MM.1S (cell line): ENCODE data around the gene PRKG1.

ENCODE experiments used
- DNase-seq: peaks from one replicate; pipeline ENCODE4 v3.0.0-alpha.2; 2015
- H2AFZ ChIP-seq: fragments of 300-600 bp; sonication (generic); 2 replicates; pipeline ENCODE4 v1.6.0; 2016; ENCODE audit warnings: antibody characterized with exemption, low read length
- H3F3A ChIP-seq: fragments of 300-600 bp; sonication (generic); 2 replicates; pipeline ENCODE4 v1.6.1; 2016; ENCODE audit warnings: mild to moderate bottlenecking, antibody characterized with exemption, low read length, moderate library complexity, mixed read lengths; ENCODE audit not compliant: insufficient read depth
- H3K27ac ChIP-seq: fragments of 300-600 bp; sonication (generic); 2 replicates; pipeline ENCODE4 v1.5.1; 2016; ENCODE audit warnings: mild to moderate bottlenecking, low read length
- H3K27me3 ChIP-seq: fragments of 300-600 bp; sonication (generic); replicated peaks from 2 replicates; pipeline ENCODE4 v1.6.0; 2016; ENCODE audit warnings: low read length; ENCODE audit not compliant: insufficient read depth
- H3K36me3 ChIP-seq: fragments of 300-600 bp; sonication (generic); replicated peaks from 2 replicates; pipeline ENCODE4 v1.6.1; 2016; ENCODE audit warnings: mild to moderate bottlenecking, low read length, mixed read lengths; ENCODE audit not compliant: insufficient read depth
- H3K4me1 ChIP-seq: fragments of 300-600 bp; sonication (generic); 2 replicates; pipeline ENCODE4 v1.6.1; 2016; ENCODE audit warnings: low read length, mixed read lengths
- H3K4me2 ChIP-seq: fragments of 300-600 bp; sonication (generic); 2 replicates; pipeline ENCODE4 v1.6.0; 2016; ENCODE audit warnings: low read depth, low read length
- H3K4me3 ChIP-seq: fragments of 300-600 bp; sonication (generic); 2 replicates; pipeline ENCODE4 v1.5.1; 2016; ENCODE audit warnings: low read length, mixed read lengths
- H3K79me2 ChIP-seq: fragments of 300-600 bp; sonication (generic); 2 replicates; pipeline ENCODE4 v1.6.1; 2016; ENCODE audit warnings: mixed run types, low read length, mixed read lengths
- H3K9ac ChIP-seq: fragments of 300-600 bp; sonication (generic); 2 replicates; pipeline ENCODE4 v1.6.1; 2016; ENCODE audit warnings: low read length, mixed read lengths
- H3K9me2 ChIP-seq: fragments of 300-600 bp; sonication (generic); replicated peaks from 2 replicates; pipeline ENCODE4 v1.6.1; 2016; ENCODE audit warnings: mild to moderate bottlenecking, low read length, mixed read lengths; ENCODE audit not compliant: insufficient read depth
- H3K9me3 ChIP-seq: fragments of 300-600 bp; sonication (generic); replicated peaks from 2 replicates; pipeline ENCODE4 v1.6.1; 2016; ENCODE audit warnings: mild to moderate bottlenecking, low read length, mixed read lengths; ENCODE audit not compliant: insufficient read depth
- H4K20me1 ChIP-seq: fragments of 300-600 bp; sonication (generic); 2 replicates; pipeline ENCODE4 v1.6.1; 2016; ENCODE audit warnings: mild to moderate bottlenecking, low read length, moderate library complexity, mixed read lengths; ENCODE audit not compliant: insufficient read depth
- CTCF ChIP-seq: fragments of 300-600 bp; sonication (generic); IDR thresholded peaks from 2 replicates; pipeline ENCODE4 v1.5.1; 2016; ENCODE audit warnings: antibody characterized with exemption, low read length, mixed read lengths
- EZH2 ChIP-seq: fragments of 300-600 bp; sonication (generic); optimal IDR thresholded peaks from 2 replicates; pipeline ENCODE3; 2017; ENCODE audit warnings: low read depth, mild to moderate bottlenecking, antibody characterized with exemption, low read length, mixed read lengths
- EZH2phosphoT487 ChIP-seq: fragments of 300-600 bp; sonication (generic); IDR thresholded peaks from 2 replicates; pipeline ENCODE4 v1.6.1; 2018; ENCODE audit warnings: antibody characterized with exemption, low read length

PRKG1 gene

GRCh38 chr10:51620131-51620530, 545.8 kb downstream of the PRKG1 start:
- H3F3A ChIP-seq, result no peaks in the 10 kb centered on the region
- H3K4me2 ChIP-seq, result no peak overlapping the region
- H3K27me3 ChIP-seq, result no peaks in the 10 kb centered on the region
- H3K36me3 ChIP-seq, result no peaks in the 10 kb centered on the region
- H3K9ac ChIP-seq, result no peak overlapping the region
- H3K4me3 ChIP-seq, result no peak overlapping the region
- TF ChIP-seq EZH2, result no peak
- no peak for TF ChIP-seq CTCF
- no peak for TF ChIP-seq EZH2phosphoT487
- no peaks in the 10 kb centered on the region for H3K9me3 ChIP-seq
- no peak overlapping the region for H2AFZ ChIP-seq
- no peaks in the 10 kb centered on the region for H4K20me1 ChIP-seq
- no peak overlapping the region for H3K27ac ChIP-seq
- no peaks in the 10 kb centered on the region for H3K79me2 ChIP-seq
- no peaks in the 10 kb centered on the region for H3K9me2 ChIP-seq
- DNase-seq, result no peak
- no peaks in the 10 kb centered on the region for H3K4me1 ChIP-seq

GRCh38 chr10:51624013-51624412, 549.7 kb downstream of the PRKG1 start:
- Histone ChIP-seq H3K9ac (no peak overlapping the region), H2AFZ (no peak overlapping the region), H3K79me2 (no peaks in the 10 kb centered on the region), H3K36me3 (no peaks in the 10 kb centered on the region), H3K9me3 (no peaks in the 10 kb centered on the region), H3K4me1 (no peaks in the 10 kb centered on the region), H3K4me3 (no peak overlapping the region), H3K4me2 (no peak overlapping the region), H3K9me2 (no peaks in the 10 kb centered on the region), H3K27me3 (no peaks in the 10 kb centered on the region), H4K20me1 (no peaks in the 10 kb centered on the region), H3K27ac (no peak overlapping the region), H3F3A (no peaks in the 10 kb centered on the region)
- no peak for TF ChIP-seq EZH2phosphoT487
- TF ChIP-seq EZH2, result no peak
- no peak for TF ChIP-seq CTCF
- no peak for DNase-seq

- DNase-seq, result no peak
- Histone ChIP-seq H3K27ac (no peak overlapping the region), H3K4me3 (no peak overlapping the region), H3K36me3 (no peaks in the 10 kb centered on the region), H3F3A (no peaks in the 10 kb centered on the region), H3K79me2 (no peaks in the 10 kb centered on the region), H4K20me1 (no peaks in the 10 kb centered on the region), H3K9ac (no peak overlapping the region), H3K4me2 (no peak overlapping the region), H3K9me3 (no peaks in the 10 kb centered on the region), H3K27me3 (no peaks in the 10 kb centered on the region), H3K4me1 (no peaks in the 10 kb centered on the region), H2AFZ (no peak overlapping the region), H3K9me2 (no peaks in the 10 kb centered on the region)
- TF ChIP-seq CTCF, result no peak
- no peak for TF ChIP-seq EZH2phosphoT487
- no peak for TF ChIP-seq EZH2
Measured at GRCh38 chr10:51629934-51630639, 555.8 kb downstream of the PRKG1 start.
